TTC549 (cell line): Measurements from ENCODE around the gene KRTAP4-8.
"Not testable (repeated sequence)": the region's sequence is repeated elsewhere in the genome, so short reads cannot be mapped to it uniquely, and the experiment has no call there.

Experiments
- FAIRE-seq: peaks from 2 replicates; lab custom pipeline; 2012; peaks lifted over from hg19 to GRCh38; lab: Jason Lieb, UNC

KRTAP4-8 gene

GRCh38 chr17:41108728-41109386 is 10.9 kb upstream of the KRTAP4-8 start:
- FAIRE-seq: not testable (repeated sequence)

GRCh38 chr17:41107941-41108450 is 10.1 kb upstream of the KRTAP4-8 start:
- no peak for FAIRE-seq

- not testable (repeated sequence) for FAIRE-seq
These were observed 7.4 kb upstream of the KRTAP4-8 start, which contains the start of gene KRTAP4-9 for GRCh38 chr17:41105347-41105746. TSS of gene KRTAP4-9 (plus strand) at chr17:41105389. CDS start at chr17:41105389, 0 bp downstream.

GRCh38 chr17:41104386-41105038 is 6.6 kb upstream of the KRTAP4-8 start:
- FAIRE-seq: not testable (repeated sequence)

DNA sequence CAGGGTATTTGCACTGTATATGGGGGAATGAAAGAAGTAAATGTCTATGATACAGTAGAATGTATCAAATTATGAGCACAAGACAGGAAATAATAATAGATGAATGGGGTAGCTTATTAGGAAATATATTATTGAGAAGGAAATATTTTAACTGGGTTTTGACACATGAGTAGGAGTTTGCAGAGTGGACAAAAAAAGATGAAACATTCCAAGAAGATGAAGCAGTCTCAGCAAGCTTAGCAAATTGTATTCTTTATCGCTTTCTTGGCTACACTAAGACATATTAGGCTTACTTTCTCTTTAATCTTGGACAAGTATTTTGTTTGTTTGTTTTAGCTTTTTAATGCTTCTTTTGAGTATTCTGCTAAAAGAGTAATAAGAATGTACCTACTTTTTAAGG is 6.0 kb upstream of the KRTAP4-8 start:
- no peak for FAIRE-seq

DNA sequence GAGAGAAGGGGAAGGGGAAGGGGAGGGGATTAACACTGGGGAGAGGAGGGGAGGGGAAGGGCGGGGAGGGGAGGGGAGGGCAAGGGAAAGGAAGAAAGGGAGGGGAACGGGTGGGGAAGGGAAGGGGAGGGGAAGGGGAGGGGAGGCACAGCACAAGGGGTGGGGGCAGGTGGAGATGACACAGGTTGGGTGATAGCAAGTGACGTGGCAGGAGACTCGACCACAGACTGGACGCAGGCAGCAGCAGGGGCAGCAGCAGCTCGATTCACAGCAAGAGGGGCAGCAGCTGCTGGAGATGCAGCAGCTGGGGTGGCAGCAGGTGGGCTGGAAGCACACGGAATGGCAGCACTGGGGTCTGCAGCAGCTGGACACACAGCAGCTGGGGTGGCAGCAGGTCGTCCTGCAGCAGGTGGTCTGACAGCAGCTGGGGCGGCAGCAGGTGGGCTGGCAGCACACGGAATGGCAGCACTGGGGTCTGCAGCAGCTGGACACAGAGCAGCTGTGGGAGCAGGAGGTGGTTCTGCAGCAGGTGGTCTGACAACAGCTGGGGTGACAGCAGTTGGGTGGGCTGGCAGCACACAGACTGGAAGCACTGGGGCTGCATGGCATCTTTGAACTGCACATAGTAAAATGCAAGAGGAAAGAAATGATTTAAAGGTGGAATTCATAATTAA is 3.8 kb upstream of the KRTAP4-8 start, which contains the start of gene KRTAP4-16:
Gene KRTAP4-16 (minus strand): TSS at position 624 of the 674 bp plus-strand sequence. CDS start 0 bp downstream, at position 624.
- FAIRE-seq: no peak

DNA sequence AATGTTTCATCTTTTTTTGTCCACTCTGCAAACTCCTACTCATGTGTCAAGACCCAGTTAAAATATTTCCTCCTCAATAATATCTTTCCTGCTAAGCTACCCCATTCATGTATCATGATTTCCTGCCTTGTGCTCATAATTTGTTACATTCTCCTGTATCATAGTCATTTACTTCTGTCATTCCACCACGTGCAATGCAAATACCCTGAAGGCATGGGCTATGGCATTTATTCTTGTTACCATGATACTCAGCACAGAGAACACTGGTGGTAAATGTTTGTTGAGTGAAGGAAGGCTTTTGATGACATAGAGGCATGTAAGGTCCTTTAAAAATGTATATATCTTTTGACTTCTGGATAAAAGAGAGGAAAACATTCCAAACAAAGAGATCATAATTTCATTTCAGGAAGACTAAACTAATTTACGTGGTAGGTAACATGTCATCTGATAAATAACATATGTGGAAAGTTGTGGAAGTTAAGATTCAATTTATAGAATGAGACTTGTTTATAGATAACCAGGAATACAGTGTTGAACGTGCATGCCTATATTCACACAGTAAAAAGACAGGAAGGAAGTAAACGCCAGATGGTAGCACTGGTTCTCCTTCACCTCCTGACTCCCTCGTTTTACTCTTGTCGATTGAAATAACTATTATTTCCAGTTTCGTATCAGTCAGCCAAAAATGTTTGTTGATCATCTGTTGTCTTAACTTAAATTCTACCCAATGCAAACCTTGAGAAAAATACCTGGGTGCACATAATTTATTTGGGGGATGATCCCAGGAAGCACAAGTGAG is 1.9 kb upstream of the KRTAP4-8 start:
- not testable (repeated sequence) for FAIRE-seq

DNA sequence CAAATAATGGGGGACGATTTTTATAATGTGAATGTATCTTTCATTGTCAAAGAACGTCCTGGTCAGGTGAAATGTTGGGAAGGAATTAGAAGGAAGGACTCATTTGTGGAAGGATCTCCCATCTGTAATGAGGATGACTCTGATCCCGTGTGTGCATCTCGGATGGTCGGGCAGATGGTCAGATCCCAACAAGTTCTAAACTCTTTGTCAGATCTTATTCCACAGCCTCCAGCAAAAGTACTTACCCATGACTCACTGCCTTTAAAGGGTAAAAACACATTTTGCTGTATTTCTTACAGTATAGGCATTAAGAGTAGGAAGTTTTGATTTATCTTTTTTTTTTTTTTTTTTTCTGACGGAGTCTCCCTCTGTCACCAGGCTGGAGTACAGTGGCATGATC is 539 bp upstream of the KRTAP4-8 start:
- no peak for FAIRE-seq

DNA sequence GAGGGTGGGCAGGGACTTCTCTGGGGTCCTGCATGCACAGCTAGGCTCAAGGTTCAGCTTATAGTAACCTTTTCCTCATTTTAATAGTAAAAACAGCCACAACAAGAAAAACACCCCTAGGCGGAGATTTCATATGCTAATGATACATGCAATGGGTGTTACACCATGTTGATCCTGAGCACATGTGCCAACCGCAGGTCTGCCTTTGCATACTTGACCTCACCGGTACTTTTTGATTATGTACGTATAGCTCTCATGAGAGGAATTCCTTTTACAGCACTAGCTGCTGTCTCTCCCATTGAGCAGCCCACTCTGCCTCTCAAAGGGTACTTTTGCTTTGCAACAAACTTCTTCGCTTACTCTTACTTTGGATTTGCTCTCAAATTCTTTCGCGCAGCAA is 1.9 kb downstream of the KRTAP4-8 start:
- no peak for FAIRE-seq

GRCh38 chr17:41088760-41089352 is 9.1 kb downstream of the KRTAP4-8 start:
- FAIRE-seq: not testable (repeated sequence)

DNA sequence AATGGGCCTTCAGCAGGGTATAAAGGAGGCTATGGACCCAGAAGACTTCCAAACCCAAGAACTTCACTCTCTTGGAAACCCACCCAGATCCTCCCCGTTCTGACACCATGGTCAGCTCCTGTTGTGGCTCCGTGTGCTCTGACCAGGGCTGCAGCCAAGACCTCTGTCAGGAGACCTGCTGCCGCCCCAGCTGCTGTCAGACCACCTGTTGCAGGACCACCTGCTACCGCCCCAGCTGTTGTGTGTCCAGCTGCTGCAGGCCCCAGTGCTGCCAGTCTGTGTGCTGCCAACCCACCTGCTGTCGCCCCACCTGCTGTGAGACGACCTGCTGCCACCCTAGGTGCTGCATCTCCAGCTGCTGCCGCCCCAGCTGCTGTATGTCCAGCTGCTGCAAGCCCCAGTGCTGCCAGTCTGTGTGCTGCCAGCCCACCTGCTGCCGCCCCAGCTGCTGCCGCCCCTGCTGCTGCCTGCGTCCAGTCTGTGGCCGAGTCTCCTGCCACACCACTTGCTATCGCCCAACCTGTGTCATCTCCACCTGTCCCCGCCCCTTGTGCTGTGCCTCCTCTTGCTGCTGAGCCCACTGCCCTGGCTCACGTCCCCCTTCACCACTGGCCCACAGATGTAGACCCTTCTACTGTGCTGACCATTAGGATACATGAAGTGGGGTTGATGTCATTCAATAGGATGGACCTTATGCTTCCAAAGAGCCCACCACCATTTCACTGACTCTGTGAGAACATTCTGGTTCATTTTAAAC is 13.7 kb downstream of the KRTAP4-8 start, which contains the start of gene KRTAP4-7:
Gene KRTAP4-7 (plus strand): TSS at position 51 of the 757 bp plus-strand sequence. CDS start 57 bp downstream, at position 108.
- not testable (repeated sequence) for FAIRE-seq

DNA sequence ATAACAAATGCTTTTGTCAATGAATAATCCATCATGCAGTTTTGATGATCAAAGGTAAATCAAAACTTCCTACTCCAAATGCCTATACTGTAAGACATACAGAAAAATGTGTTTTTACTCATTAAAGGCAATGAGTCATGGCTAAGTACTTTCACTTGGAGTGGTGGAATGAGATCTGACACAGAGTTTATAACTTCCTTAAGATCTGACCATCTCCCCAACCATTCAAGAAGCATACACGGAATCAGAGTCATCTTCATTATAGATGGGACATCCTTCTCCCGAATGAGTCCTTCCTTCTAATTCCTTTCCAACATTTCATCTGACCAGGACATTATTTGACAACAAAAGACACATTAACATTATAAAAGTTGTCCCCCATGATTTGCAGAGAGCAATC is 14.5 kb downstream of the KRTAP4-8 start:
- FAIRE-seq: not testable (repeated sequence)

DNA sequence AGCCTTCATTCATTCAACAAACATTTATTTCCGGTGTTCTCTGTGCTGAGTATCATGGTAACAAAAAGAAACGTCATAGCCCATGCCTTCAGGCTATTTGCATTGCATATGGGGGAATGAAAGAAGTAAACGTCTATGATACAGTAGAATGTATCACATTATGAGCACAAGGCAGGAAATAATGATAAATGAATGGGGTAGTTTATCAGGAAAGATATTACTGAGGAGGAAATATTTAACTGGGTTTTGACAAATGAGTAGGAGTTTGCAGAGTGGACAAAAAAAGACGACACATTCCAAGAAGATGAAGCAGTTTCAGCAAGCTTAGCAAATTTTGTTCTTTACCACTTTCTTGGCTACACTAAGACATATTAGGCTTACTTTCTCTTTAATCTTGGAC is 15.3 kb downstream of the KRTAP4-8 start:
- FAIRE-seq: no peak

DNA sequence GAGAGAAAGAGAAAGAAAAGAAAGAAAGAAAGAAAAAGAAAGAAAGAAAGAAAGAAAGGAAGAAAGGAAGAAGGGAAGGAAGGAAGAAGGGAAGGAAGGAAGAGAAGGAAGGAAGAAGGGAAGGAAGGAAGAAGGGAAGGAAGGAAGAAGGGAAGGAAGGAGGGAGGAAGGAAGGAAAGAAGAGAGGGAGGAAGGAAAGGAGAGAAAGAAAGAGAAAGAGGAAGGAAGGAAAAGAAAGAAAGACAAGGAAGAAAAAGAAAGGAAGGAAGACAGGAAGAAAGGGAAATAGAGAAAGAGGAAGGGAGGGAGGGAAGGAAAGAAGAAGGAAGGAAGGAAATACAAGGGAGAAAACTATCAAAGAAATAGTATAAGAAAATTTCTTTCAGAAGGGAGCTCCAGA is 21.2 kb downstream of the KRTAP4-8 start:
- FAIRE-seq: no peak

GRCh38 chr17:41073676-41074075 is 24.3 kb downstream of the KRTAP4-8 start:
- no peak for FAIRE-seq

DNA sequence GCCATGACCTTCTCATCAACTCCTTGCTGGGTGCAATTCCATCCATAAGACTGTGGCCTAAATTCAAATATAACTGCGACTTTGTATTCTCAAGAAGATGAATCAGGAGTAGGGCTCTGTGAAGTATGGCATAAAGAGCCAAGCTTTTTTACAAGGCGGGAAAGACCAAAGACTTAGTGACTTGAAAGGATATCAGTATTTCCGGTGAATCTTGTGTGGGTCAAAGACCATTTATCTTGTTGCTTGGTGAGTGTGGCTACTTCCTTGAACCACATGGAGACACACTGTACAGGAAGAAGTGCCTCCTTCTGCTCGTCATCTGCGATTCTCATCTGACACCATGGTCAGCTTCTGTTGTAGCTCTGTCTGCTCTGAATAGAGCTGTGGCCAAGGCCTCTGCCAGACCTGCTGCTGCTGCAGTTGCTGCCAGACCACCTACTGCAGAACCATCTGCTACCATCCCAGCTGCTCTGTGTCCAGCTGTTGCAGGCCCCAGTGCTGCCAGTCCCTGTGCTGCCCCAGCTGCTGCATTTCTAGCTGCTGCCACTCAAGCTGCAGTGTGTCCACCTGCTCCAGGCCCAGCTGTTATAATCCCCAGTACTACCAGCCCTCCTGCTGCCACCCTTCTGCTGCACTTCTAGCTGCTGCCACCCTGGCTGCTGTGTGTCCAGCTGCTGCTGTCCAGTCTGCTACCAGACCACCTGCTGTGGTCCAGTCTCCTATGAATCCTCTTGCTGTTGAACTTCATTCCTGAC is 26.2 kb downstream of the KRTAP4-8 start:
- FAIRE-seq: no peak

GRCh38 chr17:41069031-41069430 is 28.9 kb downstream of the KRTAP4-8 start:
- FAIRE-seq: no peak

GRCh38 chr17:41067281-41067680 is 30.7 kb downstream of the KRTAP4-8 start:
- no peak for FAIRE-seq

DNA sequence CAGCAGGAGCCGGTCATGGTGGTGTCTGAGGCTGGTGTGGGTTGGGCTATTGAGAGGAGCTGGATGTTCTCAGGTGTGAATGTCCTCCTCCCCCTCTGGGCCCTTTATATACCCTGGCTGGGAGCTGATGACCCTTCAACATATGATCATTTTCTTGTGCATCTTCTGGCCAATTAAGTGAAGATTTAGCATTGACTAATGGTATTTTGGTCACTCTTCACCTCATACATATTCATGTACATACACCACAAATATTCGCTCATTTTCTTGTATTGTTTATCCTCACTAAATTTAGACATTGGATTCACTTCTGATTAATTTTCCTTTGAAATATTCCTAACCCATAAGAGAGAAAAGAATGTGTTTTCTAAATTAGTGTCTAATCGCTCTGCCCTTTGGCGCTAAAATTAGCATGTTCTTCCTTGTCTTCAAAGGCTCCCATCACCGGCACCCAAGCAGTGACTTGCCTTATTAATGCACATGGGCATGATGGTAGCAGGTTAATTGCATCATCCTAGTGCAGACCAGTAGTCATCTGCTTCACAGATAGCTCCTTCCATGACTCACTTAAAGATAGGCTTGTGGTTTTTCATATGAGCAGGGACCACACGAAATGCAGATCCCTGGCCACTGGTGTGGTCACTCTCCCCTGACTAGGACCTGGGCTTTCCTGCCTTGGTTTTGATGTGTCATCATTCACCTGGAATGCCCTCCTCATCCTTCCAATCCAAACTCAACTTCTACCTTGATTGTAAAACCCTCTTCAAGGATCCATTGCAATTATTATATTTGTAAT is 31.9 kb downstream of the KRTAP4-8 start, which contains the start of gene KRTAP2-4:
Gene KRTAP2-4 (minus strand): TSS at position 51 of the 796 bp plus-strand sequence. CDS start 34 bp downstream, at position 17.
- no peak for FAIRE-seq
